ENCODE data around the gene PTPRD. TPM values are rescaled to one million over a fixed set of nuclear protein-coding genes. Genes with fewer than 3 reads are reported as not detected.

PTPRD gene
- total RNA-seq, 1 donor from 2014 or later, result 30.8 TPM

DNA sequence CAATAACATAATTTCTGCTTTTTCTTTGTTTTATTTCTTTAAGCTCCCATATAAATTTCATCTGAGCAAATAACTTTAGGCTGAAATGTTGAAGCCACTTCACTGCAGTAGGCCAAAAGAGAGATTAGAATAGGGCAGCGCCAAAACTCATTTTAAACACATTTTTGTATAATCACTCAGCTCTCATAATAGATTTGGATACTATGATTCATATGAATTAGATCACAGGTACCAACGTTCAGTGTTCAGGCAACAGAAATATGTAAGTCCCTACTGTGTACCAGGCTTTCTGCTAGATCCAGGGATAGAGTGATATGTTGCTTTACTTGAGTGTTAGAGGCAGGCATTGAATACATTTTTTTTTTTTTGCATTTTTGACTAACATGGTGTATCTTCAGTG lies 370.5 kb downstream of the PTPRD start:
- no peak for ATAC-seq
- Histone ChIP-seq H3K4me3 (no peak overlapping the region), H3K9me3 (no peaks in the 10 kb centered on the region), H3K27me3 (no peaks in the 10 kb centered on the region), H3K36me3 (no peaks in the 10 kb centered on the region), H3K27ac (no peak overlapping the region), H3K4me1 (no peaks in the 10 kb centered on the region)
- DNase-seq, result no peak
- intact Hi-C loops (cut with DNase I), result no loop called here
- TF ChIP-seq, protein P1, sequence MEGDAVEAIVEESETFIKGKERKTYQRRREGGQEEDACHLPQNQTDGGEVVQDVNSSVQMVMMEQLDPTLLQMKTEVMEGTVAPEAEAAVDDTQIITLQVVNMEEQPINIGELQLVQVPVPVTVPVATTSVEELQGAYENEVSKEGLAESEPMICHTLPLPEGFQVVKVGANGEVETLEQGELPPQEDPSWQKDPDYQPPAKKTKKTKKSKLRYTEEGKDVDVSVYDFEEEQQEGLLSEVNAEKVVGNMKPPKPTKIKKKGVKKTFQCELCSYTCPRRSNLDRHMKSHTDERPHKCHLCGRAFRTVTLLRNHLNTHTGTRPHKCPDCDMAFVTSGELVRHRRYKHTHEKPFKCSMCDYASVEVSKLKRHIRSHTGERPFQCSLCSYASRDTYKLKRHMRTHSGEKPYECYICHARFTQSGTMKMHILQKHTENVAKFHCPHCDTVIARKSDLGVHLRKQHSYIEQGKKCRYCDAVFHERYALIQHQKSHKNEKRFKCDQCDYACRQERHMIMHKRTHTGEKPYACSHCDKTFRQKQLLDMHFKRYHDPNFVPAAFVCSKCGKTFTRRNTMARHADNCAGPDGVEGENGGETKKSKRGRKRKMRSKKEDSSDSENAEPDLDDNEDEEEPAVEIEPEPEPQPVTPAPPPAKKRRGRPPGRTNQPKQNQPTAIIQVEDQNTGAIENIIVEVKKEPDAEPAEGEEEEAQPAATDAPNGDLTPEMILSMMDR (IDR thresholded peaks at IDR 0.05), result no peak

DNA sequence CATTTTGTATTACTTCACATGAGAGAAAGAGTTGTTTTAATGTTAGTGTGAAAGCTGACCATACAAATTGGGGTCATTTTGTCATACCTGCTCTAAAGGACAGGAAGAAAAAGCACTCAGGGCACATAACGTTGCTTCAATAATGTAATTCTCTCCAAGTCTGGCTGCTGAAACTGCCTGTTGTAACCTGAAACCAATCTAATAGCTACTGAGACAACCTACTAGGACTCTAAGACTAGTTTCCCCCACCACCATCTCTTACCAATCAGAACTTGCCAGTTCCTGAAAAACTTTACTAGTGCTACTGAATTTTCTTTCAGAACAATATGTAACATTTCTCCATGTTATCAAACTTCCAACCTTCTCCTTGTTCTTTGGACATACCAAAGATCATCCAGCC lies 374.7 kb downstream of the PTPRD start:
- no peaks in the 10 kb centered on the region for H3K4me1 ChIP-seq
- intact Hi-C loops (cut with DNase I), result no loop called here
- no peaks in the 10 kb centered on the region for H3K36me3 ChIP-seq
- no peak overlapping the region for H3K4me3 ChIP-seq
- ATAC-seq, result no peak
- no peak overlapping the region for H3K27ac ChIP-seq
- no peaks in the 10 kb centered on the region for H3K9me3 ChIP-seq
- TF ChIP-seq, protein P1 (IDR thresholded peaks at IDR 0.05), result no peak
- no peak for DNase-seq
- H3K27me3 ChIP-seq, result no peaks in the 10 kb centered on the region

DNA sequence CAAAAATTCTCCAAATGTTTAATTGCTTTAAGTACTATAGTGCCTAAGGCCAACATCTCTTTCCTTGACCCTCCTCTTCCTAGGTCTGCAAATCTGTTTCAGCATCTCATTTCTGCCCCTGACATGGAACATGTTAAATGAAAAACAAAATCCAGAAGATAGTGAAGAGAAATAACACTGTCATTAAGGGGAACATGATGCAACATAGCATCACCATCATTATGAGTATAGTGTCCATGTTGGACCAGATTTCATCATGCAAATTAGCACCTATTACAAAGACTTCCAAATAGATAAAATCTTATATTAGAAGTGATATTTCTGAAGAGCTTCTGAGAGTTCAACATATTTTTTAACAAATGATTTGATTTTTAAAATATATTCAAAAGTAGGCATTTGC lies 375.2 kb downstream of the PTPRD start:
- ATAC-seq (no peak), DNase-seq (no peak)
- Histone ChIP-seq H3K4me3 (no peak overlapping the region), H3K4me1 (no peaks in the 10 kb centered on the region), H3K9me3 (no peaks in the 10 kb centered on the region), H3K36me3 (no peaks in the 10 kb centered on the region), H3K27ac (no peak overlapping the region), H3K27me3 (no peaks in the 10 kb centered on the region)
- intact Hi-C loops (cut with DNase I), result no loop called here
- TF ChIP-seq, protein P1 (IDR thresholded peaks at IDR 0.05), result no peak

DNA sequence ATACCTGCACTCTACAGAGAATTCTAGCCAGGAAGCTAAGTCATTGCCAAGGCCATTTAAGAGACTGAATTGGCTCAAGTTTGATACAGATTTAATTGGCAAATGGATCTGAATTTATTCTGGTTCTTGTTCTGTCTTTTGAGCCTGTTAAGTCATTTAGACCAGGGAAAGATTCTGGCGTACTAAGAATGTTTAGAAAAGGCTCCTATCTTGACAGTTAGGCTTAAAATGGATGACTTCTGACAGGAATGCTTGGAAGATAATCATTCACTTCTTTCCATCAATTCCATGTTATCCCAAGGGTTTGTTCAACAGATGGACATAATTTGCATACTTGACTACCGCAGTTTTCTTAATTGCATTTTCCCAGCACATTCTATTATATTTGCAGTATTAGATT lies 376.6 kb downstream of the PTPRD start:
- TF ChIP-seq, protein P1 (IDR thresholded peaks at IDR 0.05), result no peak
- no peaks in the 10 kb centered on the region for H3K4me1 ChIP-seq
- H3K27ac ChIP-seq, result no peak overlapping the region
- ATAC-seq (no peak), DNase-seq (no peak)
- intact Hi-C loops (cut with DNase I), result no loop called here
- H3K36me3 ChIP-seq, result no peaks in the 10 kb centered on the region
- no peaks in the 10 kb centered on the region for H3K9me3 ChIP-seq
- H3K4me3 ChIP-seq, result no peak overlapping the region
- H3K27me3 ChIP-seq, result no peaks in the 10 kb centered on the region

DNA sequence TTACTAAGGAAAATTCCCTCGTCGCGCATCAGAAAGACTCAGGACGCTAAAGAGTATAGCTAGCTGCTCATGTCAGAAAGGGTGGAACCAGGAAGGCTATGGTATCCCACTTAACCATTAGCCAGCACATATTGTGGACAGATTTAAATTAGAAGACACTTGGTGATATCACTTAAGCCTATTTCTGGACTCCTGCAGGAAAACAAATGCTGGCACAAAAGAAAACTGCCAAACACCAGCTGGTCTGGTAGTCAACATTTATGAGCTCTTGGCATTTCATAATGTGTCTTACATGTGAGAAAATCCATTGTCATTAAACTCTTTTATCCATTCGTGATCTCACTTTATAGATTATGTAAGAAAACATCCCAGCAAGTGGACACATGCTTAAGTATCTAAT lies 377.4 kb downstream of the PTPRD start:
- Histone ChIP-seq H3K27me3 (no peaks in the 10 kb centered on the region), H3K4me3 (no peak overlapping the region), H3K4me1 (no peaks in the 10 kb centered on the region), H3K27ac (no peak overlapping the region), H3K9me3 (no peaks in the 10 kb centered on the region), H3K36me3 (no peaks in the 10 kb centered on the region)
- intact Hi-C loops (cut with DNase I), result no loop called here
- TF ChIP-seq, protein P1 (IDR thresholded peaks at IDR 0.05), result no peak
- ATAC-seq (no peak), DNase-seq (no peak)

DNA sequence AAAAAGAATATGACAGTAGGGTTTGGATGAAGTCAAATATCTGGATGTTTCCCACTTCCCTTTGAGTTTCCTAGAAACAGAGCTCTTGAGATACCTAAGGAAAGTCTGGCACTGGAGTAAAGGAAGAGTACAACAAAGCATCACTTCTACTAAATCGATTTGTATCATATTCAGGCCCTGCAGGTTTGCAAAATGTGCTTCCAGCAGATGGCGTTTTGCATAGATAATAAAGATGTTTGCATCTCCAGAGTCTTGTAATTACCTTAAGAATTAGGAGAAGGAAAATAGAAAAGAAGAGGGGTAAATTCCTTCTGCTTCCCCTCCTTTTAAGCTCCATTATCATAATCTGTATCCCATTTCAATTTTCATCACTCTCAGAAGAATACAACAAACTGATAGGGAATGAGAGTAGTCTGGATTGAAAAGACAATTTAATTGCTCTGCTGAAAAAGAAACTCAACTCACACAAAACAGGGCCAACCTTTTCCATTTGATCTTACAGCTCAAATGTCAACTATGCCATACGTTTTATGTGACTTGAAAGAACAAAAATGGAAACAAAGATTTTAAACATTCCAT lies 380.4 kb downstream of the PTPRD start:
- DNase-seq (no peak), ATAC-seq (no peak)
- intact Hi-C loops (cut with DNase I), result no loop called here
- Histone ChIP-seq H3K27me3 (no peaks in the 10 kb centered on the region), H3K4me3 (no peak overlapping the region), H3K9me3 (no peaks in the 10 kb centered on the region), H3K27ac (no peak overlapping the region), H3K4me1 (no peaks in the 10 kb centered on the region), H3K36me3 (no peaks in the 10 kb centered on the region)
- TF ChIP-seq, protein P1 (IDR thresholded peaks at IDR 0.05), result no peak
